Measurements from ENCODE around the gene PDPK1. TPM values are rescaled to one million over a fixed set of nuclear protein-coding genes. Genes with fewer than 3 reads are reported as not detected.

The PDPK1 gene
- total and polyA plus RNA-seq, 2 experiments from 2014 or later = 19.3 to 25.8 TPM

DNA sequence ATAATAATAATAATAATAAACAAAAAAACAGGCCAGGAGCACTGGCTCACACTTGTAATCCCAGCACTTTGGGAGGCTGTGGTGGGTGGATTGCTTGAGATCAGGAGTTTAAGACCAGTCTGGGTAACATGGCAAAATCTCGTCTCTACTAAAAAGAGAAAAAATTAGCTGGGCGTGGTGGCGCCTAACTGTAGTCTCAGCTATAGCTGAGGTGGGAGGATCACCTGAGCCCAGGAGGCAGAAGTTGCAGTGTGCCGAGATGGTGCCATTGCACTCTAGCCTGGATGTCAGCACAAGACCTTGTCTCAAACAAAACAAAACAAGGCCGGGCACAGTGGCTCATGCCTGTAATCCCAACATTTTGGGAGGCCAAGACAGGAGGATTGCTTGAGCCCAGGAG lies 42.8 kb upstream of the PDPK1 start:
- Histone ChIP-seq H3K36me3 (ENCODE audit: insufficient read depth) (no peaks in the 10 kb centered on the region), H3K4me1 (ENCODE audit: insufficient read depth) (no peaks in the 10 kb centered on the region), H3K9me2 (ENCODE audit: insufficient read depth) (no peaks in the 10 kb centered on the region), H3K27ac (ENCODE audit: low read depth) (no peak overlapping the region), H3K79me2 (replicated peaks; ENCODE audit: insufficient read depth) (no peaks in the 10 kb centered on the region), H2AFZ (no peak overlapping the region), H4K20me1 (replicated peaks; ENCODE audit: insufficient read depth) (no peaks in the 10 kb centered on the region; the same call in 1 of the 2 replicates), H3F3A (replicated peaks; ENCODE audit: low read depth) (no peaks in the 10 kb centered on the region), H3K27me3 (ENCODE audit: insufficient read depth) (no peaks in the 10 kb centered on the region), H3K4me3 (no peak overlapping the region), H3K4me2 (no peak overlapping the region)
- no peak overlapping the region for H3K4me3 Mint-ChIP-seq
- DNase-seq (ENCODE audit: low spot score) (no peak), ATAC-seq (no peak)
- peaks cover 8% of the 10 kb centered on the region; the same call in 2 of the 3 replicates for H3K36me3 Mint-ChIP-seq (ENCODE audit: low read depth)
- no peak overlapping the region for H3K27ac Mint-ChIP-seq
- TF ChIP-seq, protein P1, sequence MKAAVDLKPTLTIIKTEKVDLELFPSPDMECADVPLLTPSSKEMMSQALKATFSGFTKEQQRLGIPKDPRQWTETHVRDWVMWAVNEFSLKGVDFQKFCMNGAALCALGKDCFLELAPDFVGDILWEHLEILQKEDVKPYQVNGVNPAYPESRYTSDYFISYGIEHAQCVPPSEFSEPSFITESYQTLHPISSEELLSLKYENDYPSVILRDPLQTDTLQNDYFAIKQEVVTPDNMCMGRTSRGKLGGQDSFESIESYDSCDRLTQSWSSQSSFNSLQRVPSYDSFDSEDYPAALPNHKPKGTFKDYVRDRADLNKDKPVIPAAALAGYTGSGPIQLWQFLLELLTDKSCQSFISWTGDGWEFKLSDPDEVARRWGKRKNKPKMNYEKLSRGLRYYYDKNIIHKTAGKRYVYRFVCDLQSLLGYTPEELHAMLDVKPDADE (IDR thresholded peaks at IDR 0.05) = no peak
- TF ChIP-seq EZH2 (IDR thresholded peaks at IDR 0.05; ENCODE audit: low read depth, unreplicated experiment) (no peak), CREB1 (CRISPR knock-in tag; IDR thresholded peaks at IDR 0.05; ENCODE audit: low read depth) (no peak), ZNF114 (CRISPR knock-in tag; IDR thresholded peaks at IDR 0.05) (no peak), POLR2AphosphoS5 (IDR thresholded peaks at IDR 0.05; ENCODE audit: low read depth) (no peak), EZH2phosphoT487 (IDR thresholded peaks at IDR 0.05; ENCODE audit: unreplicated experiment) (no peak), JUNB (IDR thresholded peaks at IDR 0.05; ENCODE audit: unreplicated experiment) (no peak), STAT1 (IDR thresholded peaks at IDR 0.05; ENCODE audit: unreplicated experiment) (no peak), ZNF331 (CRISPR knock-in tag; IDR thresholded peaks at IDR 0.05; ENCODE audit: low read depth) (no peak), NANOG (IDR thresholded peaks at IDR 0.05; ENCODE audit: borderline replicate concordance) (no peak)
- TF ChIP-seq, protein P2, sequence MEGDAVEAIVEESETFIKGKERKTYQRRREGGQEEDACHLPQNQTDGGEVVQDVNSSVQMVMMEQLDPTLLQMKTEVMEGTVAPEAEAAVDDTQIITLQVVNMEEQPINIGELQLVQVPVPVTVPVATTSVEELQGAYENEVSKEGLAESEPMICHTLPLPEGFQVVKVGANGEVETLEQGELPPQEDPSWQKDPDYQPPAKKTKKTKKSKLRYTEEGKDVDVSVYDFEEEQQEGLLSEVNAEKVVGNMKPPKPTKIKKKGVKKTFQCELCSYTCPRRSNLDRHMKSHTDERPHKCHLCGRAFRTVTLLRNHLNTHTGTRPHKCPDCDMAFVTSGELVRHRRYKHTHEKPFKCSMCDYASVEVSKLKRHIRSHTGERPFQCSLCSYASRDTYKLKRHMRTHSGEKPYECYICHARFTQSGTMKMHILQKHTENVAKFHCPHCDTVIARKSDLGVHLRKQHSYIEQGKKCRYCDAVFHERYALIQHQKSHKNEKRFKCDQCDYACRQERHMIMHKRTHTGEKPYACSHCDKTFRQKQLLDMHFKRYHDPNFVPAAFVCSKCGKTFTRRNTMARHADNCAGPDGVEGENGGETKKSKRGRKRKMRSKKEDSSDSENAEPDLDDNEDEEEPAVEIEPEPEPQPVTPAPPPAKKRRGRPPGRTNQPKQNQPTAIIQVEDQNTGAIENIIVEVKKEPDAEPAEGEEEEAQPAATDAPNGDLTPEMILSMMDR (conservative IDR thresholded peaks at IDR 0.05; ENCODE audit: low read depth in 2 of 2) = no peak
- TF ChIP-seq, protein P3, sequence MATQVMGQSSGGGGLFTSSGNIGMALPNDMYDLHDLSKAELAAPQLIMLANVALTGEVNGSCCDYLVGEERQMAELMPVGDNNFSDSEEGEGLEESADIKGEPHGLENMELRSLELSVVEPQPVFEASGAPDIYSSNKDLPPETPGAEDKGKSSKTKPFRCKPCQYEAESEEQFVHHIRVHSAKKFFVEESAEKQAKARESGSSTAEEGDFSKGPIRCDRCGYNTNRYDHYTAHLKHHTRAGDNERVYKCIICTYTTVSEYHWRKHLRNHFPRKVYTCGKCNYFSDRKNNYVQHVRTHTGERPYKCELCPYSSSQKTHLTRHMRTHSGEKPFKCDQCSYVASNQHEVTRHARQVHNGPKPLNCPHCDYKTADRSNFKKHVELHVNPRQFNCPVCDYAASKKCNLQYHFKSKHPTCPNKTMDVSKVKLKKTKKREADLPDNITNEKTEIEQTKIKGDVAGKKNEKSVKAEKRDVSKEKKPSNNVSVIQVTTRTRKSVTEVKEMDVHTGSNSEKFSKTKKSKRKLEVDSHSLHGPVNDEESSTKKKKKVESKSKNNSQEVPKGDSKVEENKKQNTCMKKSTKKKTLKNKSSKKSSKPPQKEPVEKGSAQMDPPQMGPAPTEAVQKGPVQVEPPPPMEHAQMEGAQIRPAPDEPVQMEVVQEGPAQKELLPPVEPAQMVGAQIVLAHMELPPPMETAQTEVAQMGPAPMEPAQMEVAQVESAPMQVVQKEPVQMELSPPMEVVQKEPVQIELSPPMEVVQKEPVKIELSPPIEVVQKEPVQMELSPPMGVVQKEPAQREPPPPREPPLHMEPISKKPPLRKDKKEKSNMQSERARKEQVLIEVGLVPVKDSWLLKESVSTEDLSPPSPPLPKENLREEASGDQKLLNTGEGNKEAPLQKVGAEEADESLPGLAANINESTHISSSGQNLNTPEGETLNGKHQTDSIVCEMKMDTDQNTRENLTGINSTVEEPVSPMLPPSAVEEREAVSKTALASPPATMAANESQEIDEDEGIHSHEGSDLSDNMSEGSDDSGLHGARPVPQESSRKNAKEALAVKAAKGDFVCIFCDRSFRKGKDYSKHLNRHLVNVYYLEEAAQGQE (IDR thresholded peaks at IDR 0.05; ENCODE audit: unreplicated experiment) = no peak
- TF ChIP-seq, protein P4, sequence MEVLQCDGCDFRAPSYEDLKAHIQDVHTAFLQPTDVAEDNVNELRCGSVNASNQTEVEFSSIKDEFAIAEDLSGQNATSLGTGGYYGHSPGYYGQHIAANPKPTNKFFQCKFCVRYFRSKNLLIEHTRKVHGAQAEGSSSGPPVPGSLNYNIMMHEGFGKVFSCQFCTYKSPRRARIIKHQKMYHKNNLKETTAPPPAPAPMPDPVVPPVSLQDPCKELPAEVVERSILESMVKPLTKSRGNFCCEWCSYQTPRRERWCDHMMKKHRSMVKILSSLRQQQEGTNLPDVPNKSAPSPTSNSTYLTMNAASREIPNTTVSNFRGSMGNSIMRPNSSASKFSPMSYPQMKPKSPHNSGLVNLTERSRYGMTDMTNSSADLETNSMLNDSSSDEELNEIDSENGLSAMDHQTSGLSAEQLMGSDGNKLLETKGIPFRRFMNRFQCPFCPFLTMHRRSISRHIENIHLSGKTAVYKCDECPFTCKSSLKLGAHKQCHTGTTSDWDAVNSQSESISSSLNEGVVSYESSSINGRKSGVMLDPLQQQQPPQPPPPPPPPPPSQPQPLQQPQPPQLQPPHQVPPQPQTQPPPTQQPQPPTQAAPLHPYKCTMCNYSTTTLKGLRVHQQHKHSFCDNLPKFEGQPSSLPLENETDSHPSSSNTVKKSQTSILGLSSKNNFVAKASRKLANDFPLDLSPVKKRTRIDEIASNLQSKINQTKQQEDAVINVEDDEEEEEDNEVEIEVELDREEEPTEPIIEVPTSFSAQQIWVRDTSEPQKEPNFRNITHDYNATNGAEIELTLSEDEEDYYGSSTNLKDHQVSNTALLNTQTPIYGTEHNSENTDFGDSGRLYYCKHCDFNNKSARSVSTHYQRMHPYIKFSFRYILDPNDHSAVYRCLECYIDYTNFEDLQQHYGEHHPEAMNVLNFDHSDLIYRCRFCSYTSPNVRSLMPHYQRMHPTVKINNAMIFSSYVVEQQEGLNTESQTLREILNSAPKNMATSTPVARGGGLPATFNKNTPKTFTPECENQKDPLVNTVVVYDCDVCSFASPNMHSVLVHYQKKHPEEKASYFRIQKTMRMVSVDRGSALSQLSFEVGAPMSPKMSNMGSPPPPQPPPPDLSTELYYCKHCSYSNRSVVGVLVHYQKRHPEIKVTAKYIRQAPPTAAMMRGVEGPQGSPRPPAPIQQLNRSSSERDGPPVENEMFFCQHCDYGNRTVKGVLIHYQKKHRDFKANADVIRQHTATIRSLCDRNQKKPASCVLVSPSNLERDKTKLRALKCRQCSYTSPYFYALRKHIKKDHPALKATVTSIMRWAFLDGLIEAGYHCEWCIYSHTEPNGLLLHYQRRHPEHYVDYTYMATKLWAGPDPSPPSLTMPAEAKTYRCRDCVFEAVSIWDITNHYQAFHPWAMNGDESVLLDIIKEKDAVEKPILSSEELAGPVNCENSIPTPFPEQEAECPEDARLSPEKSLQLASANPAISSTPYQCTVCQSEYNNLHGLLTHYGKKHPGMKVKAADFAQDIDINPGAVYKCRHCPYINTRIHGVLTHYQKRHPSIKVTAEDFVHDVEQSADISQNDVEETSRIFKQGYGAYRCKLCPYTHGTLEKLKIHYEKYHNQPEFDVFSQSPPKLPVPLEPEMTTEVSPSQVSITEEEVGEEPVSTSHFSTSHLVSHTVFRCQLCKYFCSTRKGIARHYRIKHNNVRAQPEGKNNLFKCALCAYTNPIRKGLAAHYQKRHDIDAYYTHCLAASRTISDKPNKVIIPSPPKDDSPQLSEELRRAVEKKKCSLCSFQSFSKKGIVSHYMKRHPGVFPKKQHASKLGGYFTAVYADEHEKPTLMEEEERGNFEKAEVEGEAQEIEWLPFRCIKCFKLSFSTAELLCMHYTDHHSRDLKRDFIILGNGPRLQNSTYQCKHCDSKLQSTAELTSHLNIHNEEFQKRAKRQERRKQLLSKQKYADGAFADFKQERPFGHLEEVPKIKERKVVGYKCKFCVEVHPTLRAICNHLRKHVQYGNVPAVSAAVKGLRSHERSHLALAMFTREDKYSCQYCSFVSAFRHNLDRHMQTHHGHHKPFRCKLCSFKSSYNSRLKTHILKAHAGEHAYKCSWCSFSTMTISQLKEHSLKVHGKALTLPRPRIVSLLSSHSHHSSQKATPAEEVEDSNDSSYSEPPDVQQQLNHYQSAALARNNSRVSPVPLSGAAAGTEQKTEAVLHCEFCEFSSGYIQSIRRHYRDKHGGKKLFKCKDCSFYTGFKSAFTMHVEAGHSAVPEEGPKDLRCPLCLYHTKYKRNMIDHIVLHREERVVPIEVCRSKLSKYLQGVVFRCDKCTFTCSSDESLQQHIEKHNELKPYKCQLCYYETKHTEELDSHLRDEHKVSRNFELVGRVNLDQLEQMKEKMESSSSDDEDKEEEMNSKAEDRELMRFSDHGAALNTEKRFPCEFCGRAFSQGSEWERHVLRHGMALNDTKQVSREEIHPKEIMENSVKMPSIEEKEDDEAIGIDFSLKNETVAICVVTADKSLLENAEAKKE (CRISPR knock-in tag; IDR thresholded peaks at IDR 0.05) = no peak
- peaks cover 6% of the 10 kb centered on the region for H3K27me3 Mint-ChIP-seq (ENCODE audit: insufficient read depth, low read depth, poor library complexity)
- H3K9me3 Mint-ChIP-seq = no peaks in the 10 kb centered on the region
- no peaks in the 10 kb centered on the region for H3K4me1 Mint-ChIP-seq

All from GM23338 (cell line).